Gastroesophageal sphincter (tissue), 4 donors: ENCODE data around the gene PPP2R3B. TPM values are rescaled to one million over a fixed set of nuclear protein-coding genes. Genes with fewer than 3 reads are reported as not detected.
"Not testable (repeated sequence)": the region's sequence is repeated elsewhere in the genome, so short reads cannot be mapped to it uniquely, and the experiment has no call there.

Experiments used
- ATAC-seq: fragments of 150-250 bp; one replicate; pipeline ENCODE4 v1.9.1; 2016; ENCODE audit warnings: mild to moderate bottlenecking, moderate library complexity
- H3K27ac ChIP-seq, 4 donors: fragments of 200-600 bp; sonication (generic) in 3 of 4; 1 replicate in 3 of 4; 2 replicates in 1 of 4; pipeline ENCODE4 v1.5.1; 2016 to 2019
- H3K27me3 ChIP-seq: fragments of 200-600 bp; sonication (generic); one replicate; pipeline ENCODE4 v1.5.1; 2019
- H3K36me3 ChIP-seq, 2 donors: fragments of 200-600 bp; sonication (generic); one replicate each; pipeline ENCODE4 v1.5.1; 2019; ENCODE audit warnings: control low read depth in 1 of 2
- H3K4me1 ChIP-seq, 3 donors: fragments of 200-600 bp; sonication (generic); 1 replicate in 2 of 3; 2 replicates in 1 of 3; pipeline ENCODE4 v1.5.1; 2016 to 2019; ENCODE audit warnings: control low read depth in 2 of 3
- H3K4me3 ChIP-seq, 2 donors: fragments of 200-600 bp; sonication (generic); one replicate each; pipeline ENCODE4 v1.5.1; 2019; ENCODE audit warnings: mild to moderate bottlenecking in 1 of 2, moderate library complexity in 1 of 2
- H3K9me3 ChIP-seq, 3 donors: fragments of 200-600 bp; sonication (generic); one replicate each; pipeline ENCODE4 v1.5.1; 2017 to 2019; ENCODE audit warnings: control low read depth in 2 of 3
- CTCF ChIP-seq, 4 experiments: fragments of 200-600 bp in 2 of 4; fragments of 450-650 bp in 2 of 4; sonication (generic) in 1 of 4; IDR thresholded peaks; one replicate each; pipeline ENCODE4 v1.5.1; 2017 to 2019; ENCODE audit warnings: antibody characterized with exemption in 4 of 4, mild to moderate bottlenecking in 2 of 4, moderate library complexity in 2 of 4
- EP300 ChIP-seq: sonication (generic); formaldehyde crosslinking; IDR thresholded peaks from one replicate; pipeline ENCODE4 v1.6.1; 2017; ENCODE audit warnings: antibody characterized with exemption, mild to moderate bottlenecking
- POLR2A ChIP-seq, 2 donors: fragments of 450-650 bp; IDR thresholded peaks; one replicate each; pipeline ENCODE4 v1.6.1; 2017; ENCODE audit warnings: antibody characterized with exemption in 2 of 2, mild to moderate bottlenecking in 2 of 2, moderate library complexity in 1 of 2
- POLR2AphosphoS5 ChIP-seq: sonication (generic); formaldehyde crosslinking; IDR thresholded peaks from one replicate; pipeline ENCODE4 v1.6.1; 2017; ENCODE audit warnings: antibody characterized with exemption
- WGBS, 2 donors: methylation state at CpG; one replicate each; pipeline ENCODE4 v1.1.5; 2018; ENCODE audit warnings: low coverage in 1 of 2; 5-methylcytosine and 5-hydroxymethylcytosine counted together
- total RNA-seq, 4 donors: library from RNA; depleted of rRNA; stranded (reverse); fragments of >200 nt; gene quantifications; one replicate each; pipeline ENCODE4 v1.1.0, GENCODE V29; 2016

PPP2R3B gene
- total RNA-seq, 4 donors from 2014 or later, result 3.8 to 6.5 (median 5.1) TPM

GRCh38 chrX:331151-331824 lies 55.4 kb downstream of the PPP2R3B start:
- Histone ChIP-seq H3K27me3 (peaks cover 47% of the 10 kb centered on the region), H3K4me1 (peaks cover 0 to 16% (median 4%) of the 10 kb centered on the region in 3 donors), H3K4me3 (peak overlapping the region in 1 of 2 donors; percentile 35), H3K27ac (no peak overlapping the region), H3K9me3 (no peaks in the 10 kb centered on the region), H3K36me3 (peaks cover 0 to 28% of the 10 kb centered on the region in 2 donors)
- 0 to 10% methylated on average over 7 to 14 of the region's 51 CpGs for WGBS, 2 donors
- TF ChIP-seq POLR2AphosphoS5 (no peak), POLR2A (IDR thresholded peaks at IDR 0.05) (no peak), EP300 (no peak), CTCF (IDR thresholded peaks at IDR 0.05) (no peak)
- ATAC-seq, result no peak

- H3K4me3 ChIP-seq, result peak overlapping the region in 1 of 2 donors; percentile 35
- TF ChIP-seq POLR2A (IDR thresholded peaks at IDR 0.05) (no peak), CTCF (IDR thresholded peaks at IDR 0.05) (no peak), POLR2AphosphoS5 (no peak), EP300 (no peak)
- no peaks in the 10 kb centered on the region for H3K9me3 ChIP-seq
- H3K27me3 ChIP-seq, result peaks cover 52% of the 10 kb centered on the region
- no peak for ATAC-seq
- peaks cover 0 to 16% (median 4%) of the 10 kb centered on the region in 3 donors for H3K4me1 ChIP-seq
- no CpG with 5 or more reads among the region's 28 CpGs for WGBS, 2 donors
- H3K27ac ChIP-seq, result no peak overlapping the region
- peaks cover 0 to 23% of the 10 kb centered on the region in 2 donors for H3K36me3 ChIP-seq
These were observed 56.0 kb downstream of the PPP2R3B start for GRCh38 chrX:330726-331150.

- not testable (repeated sequence) for H3K9me3 ChIP-seq, H3K27ac ChIP-seq
These were observed 56.5 kb downstream of the PPP2R3B start for GRCh38 chrX:330141-330725.

GRCh38 chrX:329291-329910 lies 57.3 kb downstream of the PPP2R3B start:
- peaks cover 66% of the 10 kb centered on the region for H3K27me3 ChIP-seq
- no peak overlapping the region for H3K4me3 ChIP-seq
- TF ChIP-seq EP300, result no peak
- TF ChIP-seq POLR2AphosphoS5, result no peak
- TF ChIP-seq CTCF (IDR thresholded peaks at IDR 0.05), result no peak
- no peak for TF ChIP-seq POLR2A (IDR thresholded peaks at IDR 0.05)
- ATAC-seq, result no peak
- H3K27ac ChIP-seq, result no peak overlapping the region
- H3K4me1 ChIP-seq, result peaks cover 0 to 16% (median 4%) of the 10 kb centered on the region in 3 donors
- no peaks in the 10 kb centered on the region for H3K9me3 ChIP-seq
- WGBS, 2 donors, result no CpG with 5 or more reads among the region's 23 CpGs
- peaks cover 0 to 16% of the 10 kb centered on the region in 2 donors for H3K36me3 ChIP-seq

More at GRCh38 chrX:330141-330725, 56.5 kb downstream of the PPP2R3B start:
- WGBS, 2 donors, result 93% methylated on average over 6 of the region's 29 CpGs; no CpG with 5 or more reads in 1 of the 2 donors
- Histone ChIP-seq H3K36me3 (peaks cover 0 to 23% of the 10 kb centered on the region in 2 donors), H3K27me3 (peaks cover 57% of the 10 kb centered on the region), H3K4me1 (peaks cover 0 to 16% (median 4%) of the 10 kb centered on the region in 3 donors)
- not testable (repeated sequence) for ATAC-seq, H3K4me3 ChIP-seq

GRCh38 chrX:327660-328126 lies 59.0 kb downstream of the PPP2R3B start:
- Histone ChIP-seq H3K4me1 (peaks cover 0 to 22% (median 4%) of the 10 kb centered on the region in 3 donors), H3K36me3 (peaks cover 0 to under 1% of the 10 kb centered on the region in 2 donors), H3K27me3 (peaks cover 72% of the 10 kb centered on the region), H3K27ac (no peak overlapping the region), H3K4me3 (no peak overlapping the region), H3K9me3 (no peaks in the 10 kb centered on the region)
- no peak for ATAC-seq
- 40% methylated on average over 2 of the region's 33 CpGs; no CpG with 5 or more reads in 1 of the 2 donors for WGBS, 2 donors
- TF ChIP-seq POLR2A (IDR thresholded peaks at IDR 0.05), result no peak
- no peak for TF ChIP-seq EP300
- TF ChIP-seq POLR2AphosphoS5, result no peak
- TF ChIP-seq CTCF (IDR thresholded peaks at IDR 0.05), result no peak

GRCh38 chrX:324664-325063 lies 62.0 kb downstream of the PPP2R3B start:
- peaks cover 0 to 21% (median 7%) of the 10 kb centered on the region in 3 donors for H3K4me1 ChIP-seq
- peaks cover 43% of the 10 kb centered on the region for H3K27me3 ChIP-seq
- WGBS, 2 donors, result 88 to 100% methylated on average over 1 to 8 of the region's 14 CpGs
- not testable (repeated sequence) for ATAC-seq, H3K27ac ChIP-seq, H3K9me3 ChIP-seq, H3K36me3 ChIP-seq, H3K4me3 ChIP-seq
